GM18507 (cell line): ENCODE measurements around the gene OTUB2.

ENCODE experiments used
- DNase-seq: peaks from one replicate; pipeline ENCODE4 v3.0.0; 2011; ENCODE audit warnings: low read depth; ENCODE audit not compliant: insufficient read length; ENCODE audit errors: extremely low spot score
- FAIRE-seq: peaks from 2 replicates; lab custom pipeline; 2011; peaks lifted over from hg19 to GRCh38; lab: Jason Lieb, UNC

Gene OTUB2

DNA sequence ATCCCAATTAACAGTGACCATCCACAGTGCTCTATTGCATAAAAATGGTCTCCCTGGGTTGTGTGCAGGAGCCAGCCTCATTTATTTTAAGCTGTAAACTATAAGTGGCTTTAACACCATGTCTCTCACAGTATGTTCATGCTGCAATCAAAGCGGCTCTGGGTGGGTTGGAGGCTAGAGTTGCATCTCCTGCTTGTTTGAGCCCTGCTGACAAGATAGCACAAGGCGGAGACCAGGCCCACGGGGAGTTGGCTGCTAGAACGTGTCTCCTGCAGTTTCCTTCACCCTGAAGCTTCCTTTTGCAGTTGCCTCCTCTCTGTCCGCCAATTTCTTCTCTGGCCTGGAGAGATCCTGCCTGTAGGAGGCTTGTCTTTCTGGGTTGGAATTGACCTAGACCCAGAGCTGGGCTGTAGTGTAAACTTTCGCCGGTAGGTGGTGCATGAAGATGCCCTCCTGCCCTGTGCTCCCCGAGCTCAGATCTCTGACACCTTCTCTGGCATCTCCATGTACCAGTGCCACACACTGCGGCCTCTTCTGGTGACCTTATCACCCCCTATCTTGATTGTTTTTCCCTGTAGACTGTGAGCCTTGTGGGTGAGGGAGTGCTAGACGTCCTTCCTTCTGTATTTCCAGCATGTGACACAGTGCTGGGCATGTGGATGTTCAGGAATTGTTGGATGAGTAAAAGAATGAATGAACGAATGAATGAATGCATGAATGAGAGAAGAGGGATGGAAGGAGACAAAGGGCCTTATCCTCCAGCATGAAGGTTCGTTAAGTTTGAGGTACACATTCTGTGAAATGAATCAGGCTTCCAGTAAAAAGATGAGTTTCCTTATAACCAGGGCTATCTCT lies 10.4 kb downstream of the OTUB2 start:
- DNase-seq: peak; percentile 63
- FAIRE-seq: peak; percentile 91

DNA sequence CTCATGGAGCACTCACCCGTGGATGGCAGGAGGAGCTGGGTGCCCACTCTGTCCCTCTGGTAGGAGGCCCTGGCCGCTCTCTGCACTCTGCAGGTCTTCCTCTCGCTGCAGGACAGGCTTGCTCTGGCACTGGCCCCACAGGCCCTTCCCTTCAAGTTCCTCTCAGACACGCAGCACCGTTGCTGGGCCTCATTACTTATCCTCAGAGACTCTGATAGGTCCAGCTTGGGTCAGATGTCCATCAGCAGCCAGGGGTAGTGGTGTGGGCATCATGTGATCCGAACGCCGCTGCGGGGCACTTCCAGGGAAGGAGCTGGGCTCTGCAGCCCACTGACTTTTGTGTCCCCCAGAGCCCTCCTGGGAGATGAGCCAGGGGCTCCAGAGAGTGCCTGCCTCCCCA lies 11.8 kb downstream of the OTUB2 start:
- FAIRE-seq (no peak), DNase-seq (no peak)

DNA sequence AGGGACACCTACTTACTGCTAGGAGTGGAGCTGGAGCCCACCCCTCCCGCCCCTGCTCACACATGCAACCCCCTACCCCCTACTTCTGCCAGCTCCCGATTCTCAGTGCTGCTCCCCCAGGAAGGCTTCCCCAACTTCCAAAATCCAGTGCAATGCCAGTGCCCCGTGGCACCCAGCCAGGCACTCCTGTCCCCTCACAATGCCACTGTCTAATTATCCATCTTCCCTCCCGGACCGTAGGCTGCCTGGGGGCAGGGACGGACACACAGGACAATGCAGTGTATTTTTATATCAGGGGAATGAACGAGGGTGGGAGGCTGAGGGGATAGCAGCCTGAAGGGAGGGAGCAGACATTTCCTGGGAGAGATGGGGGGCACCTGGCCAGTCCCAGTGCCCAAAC lies 12.4 kb downstream of the OTUB2 start:
- DNase-seq (no peak), FAIRE-seq (no peak)

DNA sequence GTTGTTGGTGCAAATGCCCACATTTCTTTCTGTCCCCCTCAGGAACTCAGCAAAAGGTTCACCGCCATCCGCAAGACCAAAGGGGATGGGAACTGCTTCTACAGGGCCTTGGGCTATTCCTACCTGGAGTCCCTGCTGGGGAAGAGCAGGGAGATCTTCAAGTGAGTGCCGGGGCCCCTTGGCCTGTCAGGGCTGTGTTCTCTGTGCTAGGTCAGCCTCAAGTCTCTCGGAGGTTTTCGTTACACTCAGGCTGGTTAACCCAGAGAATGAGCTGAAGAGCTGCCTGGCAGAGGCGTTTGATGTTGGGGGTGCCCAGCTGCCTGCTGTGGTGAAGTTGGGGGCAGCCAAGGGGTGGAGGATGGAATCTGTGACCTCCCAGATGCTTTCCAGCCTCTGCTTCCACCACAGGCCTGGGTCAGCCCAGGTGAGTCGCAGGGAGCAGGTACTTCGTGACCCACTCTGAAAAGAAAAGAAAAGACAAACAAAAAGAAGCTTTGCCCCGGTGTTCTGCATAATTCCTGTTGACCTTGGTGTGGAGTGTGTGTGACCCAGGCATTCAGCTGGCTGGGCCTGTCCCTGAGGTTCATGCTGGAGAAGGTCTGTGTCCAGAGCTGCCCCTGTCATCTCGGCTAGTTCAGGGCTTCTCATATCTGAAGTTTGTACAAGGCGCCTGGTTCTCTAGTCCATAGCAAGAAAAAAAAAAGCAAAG lies 12.9 kb downstream of the OTUB2 start:
- DNase-seq (no peak), FAIRE-seq (no peak)

DNA sequence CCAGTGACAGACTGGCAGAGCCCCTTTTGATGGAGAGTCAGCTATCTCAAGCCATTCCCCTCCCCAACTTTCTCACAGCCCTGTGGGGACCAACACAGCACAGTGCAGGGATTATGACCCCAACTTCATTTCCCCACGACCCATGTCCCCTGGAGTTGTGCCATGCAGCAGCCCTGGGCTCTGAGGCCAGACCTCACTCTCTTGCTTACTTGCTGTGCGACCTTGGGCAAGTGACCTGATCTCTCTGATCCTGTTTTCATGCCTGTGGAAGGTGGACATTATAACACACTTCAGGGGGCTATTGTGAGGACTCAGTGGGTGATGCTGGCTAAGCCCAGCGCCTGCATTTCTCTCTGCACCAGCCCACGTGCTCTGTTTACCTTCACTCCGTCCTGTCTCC lies 14.1 kb downstream of the OTUB2 start:
- FAIRE-seq (no peak), DNase-seq (no peak)

DNA sequence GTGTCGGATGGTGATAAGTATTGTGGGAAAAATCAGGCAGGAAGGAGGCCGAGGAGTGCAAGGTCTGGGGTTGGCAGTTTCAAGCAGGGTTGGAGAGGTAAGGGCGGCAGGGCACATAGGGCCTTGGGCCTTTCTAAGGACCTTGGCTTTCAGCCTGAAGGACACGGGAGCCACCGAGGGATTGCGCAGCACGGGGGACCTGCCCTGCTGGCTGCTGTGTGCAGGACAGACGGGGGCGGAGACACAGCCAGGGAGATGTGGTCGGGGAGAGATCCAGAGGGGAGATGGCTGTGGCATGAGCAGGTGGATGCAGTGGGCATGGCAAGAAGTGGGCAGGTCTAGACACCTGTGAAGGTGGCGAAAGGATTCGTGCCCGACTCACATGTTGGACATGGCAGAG lies 14.7 kb downstream of the OTUB2 start:
- no peak for DNase-seq
- no peak for FAIRE-seq

DNA sequence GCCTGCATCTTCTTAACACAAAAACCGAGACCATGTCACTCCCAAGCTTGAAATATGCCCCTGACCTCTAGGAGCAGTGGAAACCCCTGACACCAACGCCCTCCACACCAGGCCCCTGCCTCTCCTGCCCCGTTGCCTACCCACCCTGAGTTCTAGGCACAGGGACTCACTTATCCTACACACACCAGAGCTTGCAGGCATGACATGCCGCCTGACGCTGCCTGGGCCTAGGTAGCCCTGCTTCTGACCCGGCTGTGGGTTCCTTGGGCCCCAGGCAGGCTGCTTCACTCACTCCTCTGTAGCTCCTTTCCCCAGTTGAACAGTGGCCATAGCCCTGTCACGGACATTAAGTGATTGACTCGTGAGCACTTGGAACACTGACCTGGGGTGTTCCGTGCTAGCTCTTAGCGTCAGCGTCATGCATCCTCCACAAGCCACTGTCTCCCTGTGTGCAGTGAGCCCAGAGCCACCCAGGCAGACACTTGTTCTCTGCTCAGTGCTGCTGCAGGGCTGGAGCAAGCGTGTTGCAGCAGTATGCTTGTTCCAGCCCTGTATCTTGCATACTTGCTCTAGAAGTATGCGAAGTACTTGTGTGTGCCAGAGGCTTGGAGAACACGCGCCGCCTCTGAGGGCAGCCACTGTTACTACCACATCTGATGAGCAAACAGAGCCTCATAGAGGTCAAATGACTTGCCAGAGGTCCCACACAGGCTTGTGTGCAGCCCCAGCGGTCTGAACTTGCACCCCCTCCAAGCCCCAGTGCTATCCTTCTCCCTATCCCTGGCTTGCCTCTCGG lies 15.6 kb downstream of the OTUB2 start:
- FAIRE-seq: no peak
- no peak for DNase-seq

DNA sequence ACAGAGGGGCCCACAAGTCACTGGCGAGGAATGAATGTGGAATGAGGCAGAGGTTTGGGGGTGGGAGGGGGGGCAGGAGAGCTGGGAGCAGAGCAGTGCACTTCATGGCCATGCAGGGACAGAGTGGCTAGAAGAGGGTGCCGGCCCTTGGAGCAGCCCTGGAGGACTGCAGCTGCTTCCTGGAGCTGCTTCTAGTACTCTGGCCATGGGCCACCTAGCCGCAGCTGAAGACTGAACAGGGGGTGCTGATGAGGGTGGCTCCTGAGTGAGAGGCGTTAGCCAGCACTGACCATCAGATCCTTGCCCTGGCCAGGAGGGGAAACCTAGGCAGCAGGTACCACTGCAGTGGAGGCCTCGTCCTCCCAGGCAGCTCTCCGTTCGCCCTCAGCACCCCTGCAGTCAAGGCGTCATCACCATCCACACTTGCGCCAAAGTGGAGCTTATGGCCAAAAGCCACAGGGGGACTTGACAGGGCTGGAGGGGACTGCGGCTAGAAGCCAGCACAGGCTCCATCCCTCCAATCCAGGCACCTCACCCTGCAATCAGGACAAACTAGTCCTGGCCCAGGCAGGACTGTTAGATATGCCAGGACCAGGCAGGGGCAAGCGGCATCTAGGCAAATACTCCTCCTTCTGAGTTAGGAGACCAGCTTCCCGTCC lies 16.4 kb downstream of the OTUB2 start:
- DNase-seq (no peak), FAIRE-seq (no peak)

DNA sequence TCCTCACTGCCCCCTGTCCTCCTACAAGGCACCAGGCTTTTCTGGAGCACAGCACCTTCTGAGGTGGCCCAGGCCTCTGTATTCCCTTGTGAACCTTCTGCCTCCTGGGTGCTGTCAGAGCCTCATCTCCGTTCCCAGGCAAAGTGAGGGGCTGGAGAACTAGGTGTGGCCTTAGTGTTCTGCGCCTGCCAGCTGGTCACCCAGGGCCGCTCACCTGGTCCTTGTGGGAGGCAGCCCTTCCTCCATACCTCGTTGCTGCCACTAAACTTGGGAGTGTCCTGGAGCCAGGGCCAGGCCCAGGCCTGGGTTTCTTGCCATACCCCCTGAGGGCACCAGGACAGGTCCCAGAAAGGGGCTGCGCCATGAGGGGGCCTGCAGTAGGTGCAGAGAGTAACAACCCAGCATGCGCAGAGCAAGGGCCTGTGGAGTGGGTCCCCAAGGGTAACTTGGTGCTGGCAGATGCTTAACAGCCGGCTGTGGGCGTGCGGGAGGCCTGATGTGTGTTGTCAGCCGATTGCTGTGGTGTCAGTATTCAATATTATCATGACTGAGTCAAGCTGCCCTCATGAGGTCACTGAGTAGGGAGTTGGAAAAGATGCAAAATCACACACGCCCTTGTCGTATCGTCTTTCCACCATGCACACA lies 17.1 kb downstream of the OTUB2 start:
- DNase-seq (no peak), FAIRE-seq (no peak)

DNA sequence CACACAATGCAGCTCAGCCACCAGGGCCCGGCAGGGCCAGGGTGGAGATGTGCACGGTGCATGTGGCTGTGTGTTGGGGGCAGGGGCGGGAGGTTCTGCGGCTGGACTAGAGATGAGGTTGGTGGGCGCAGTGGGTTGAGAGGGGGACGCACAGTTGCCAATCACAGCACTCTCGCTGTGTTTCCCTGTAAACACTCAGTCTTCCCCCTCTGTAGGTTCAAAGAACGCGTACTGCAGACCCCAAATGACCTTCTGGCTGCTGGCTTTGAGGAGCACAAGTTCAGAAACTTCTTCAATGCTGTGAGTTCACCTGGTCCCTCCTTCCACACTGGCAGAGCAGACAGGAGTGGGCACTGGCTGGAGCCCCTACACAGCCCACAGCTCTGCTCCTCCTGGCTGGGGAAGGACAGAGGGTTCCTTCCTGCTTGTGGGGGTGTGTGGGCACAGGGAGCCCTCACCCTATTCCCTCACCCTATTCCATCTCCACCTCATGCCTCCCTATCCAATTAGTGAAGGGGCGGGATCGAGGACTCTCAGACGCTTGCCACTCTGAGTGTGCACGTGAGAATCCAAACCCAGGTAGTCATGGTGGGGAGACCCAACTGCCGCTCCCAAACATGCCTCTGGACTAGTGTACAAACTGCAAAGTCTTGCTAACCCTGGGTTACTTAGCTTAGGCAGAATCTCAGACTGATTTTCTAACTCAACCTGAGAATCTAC lies 17.8 kb downstream of the OTUB2 start:
- FAIRE-seq (no peak), DNase-seq (no peak)

DNA sequence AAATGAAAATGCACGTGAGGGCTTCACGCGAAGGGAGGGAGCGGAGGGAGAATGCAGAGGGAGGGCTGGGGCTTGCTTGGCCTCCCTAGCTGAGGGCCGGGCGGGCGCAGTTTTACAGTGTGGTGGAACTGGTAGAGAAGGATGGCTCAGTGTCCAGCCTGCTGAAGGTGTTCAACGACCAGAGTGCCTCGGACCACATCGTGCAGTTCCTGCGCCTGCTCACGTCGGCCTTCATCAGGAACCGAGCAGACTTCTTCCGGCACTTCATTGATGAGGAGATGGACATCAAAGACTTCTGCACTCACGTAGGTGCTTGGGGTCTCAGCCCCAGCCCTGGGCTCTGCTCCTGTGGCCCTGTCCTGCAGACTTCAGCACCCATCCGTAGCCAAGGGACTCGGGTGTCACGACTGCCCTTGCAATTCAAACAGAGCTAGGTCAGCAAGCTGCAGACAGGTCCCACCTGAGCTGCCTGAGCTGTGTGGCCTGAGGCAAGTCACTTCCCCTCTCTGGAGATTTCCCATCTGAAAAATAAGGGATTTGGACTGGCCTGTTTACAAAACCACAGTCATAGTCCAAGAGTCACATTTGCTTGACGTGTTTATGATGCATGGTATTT lies 18.4 kb downstream of the OTUB2 start:
- FAIRE-seq (no peak), DNase-seq (no peak)

DNA sequence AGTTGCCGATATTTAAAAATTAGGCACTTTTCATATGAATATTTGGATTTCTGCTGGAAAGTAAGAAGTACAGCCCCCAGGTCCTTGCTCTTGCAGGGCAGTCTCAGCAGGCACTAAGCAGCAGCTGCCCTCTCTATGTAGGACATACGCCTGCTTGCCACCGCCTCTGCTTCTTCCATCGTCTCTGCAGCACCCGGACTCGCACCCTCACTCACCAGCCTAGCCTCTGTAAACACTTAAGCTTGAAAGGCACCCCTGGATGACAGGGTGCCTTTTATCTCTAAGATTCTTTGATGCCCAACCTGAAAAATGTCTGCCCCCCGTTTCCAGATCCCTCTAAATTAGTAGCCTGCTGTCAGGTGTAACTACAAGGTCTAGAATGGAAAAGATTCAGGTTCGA lies 19.0 kb downstream of the OTUB2 start:
- FAIRE-seq: no peak
- DNase-seq: no peak

DNA sequence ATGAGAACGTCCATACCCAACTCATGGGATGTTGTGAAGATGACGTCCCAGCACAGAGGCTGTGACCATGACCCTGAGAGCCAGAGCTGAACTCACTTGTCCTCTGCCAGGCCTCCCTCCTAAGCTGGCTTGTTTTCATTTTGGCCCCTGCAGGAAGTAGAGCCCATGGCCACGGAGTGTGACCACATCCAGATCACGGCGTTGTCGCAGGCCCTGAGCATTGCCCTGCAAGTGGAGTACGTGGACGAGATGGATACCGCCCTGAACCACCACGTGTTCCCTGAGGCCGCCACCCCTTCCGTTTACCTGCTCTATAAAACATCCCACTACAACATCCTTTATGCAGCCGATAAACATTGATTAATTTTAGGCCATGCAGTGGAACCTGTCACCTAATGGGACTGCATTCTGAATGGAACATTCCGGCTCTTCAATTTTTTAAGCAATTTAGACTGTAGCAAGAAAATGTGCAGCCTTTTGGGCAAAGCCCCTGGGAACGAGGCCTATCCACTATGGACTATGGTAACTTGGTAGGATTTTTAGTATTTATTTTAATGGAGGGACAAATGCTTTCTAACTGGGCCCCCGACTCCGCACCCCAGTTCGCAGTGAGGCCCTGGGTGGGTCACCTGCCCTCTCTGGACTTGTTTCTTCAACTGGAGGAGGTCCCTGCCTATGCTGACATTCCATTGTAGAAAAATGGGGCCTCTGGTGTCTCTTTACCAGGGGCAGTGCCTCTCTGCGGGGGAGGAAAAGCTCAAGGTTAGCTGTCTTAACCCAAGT lies 19.6 kb downstream of the OTUB2 start:
- no peak for FAIRE-seq
- DNase-seq: no peak

DNA sequence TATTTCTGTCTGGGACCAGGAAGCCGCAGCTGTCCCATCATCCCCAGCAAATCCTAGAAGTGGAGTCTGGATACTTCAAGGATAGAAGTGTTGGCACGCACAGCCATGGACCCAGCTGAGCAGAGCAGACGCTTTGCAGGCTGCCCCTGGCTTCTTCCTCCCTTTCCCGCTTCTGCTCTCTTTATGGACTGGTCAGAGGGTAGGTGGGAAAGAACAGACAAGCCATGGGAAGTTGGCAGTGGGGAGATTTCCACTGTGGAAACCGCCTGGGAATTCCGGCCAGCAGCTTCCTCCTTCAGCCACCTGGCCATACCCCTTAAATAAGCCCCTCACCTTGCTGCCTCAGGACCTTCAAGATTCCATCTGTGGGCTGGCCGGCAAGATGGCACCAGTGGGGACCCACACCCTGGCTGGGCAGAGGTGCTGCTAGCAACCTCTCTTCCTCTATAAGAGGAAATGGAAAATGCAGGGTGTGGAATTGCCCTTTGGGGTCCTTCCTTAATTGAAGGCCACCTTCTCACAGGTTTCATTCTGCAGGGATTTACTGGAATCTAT lies 20.6 kb downstream of the OTUB2 start:
- DNase-seq (no peak), FAIRE-seq (no peak)

DNA sequence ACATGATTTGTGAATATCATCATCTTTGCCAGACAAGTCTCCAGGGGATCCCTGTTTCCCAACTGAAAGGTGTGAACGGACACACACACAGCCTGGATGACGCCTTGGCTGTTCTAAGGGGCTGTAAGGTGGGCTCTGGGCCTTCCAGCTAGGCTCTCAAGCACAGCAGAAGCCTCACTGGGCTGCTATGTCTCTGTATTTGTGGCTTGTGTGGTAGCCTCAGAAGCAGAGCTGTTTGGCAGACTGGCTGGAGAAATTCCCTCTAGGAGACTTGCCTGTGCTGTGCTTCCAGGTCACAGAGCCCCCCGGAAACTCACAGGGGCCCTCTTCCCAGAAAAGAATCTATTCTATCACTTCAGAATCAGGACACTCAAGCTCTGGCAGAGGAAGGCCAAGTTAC lies 21.4 kb downstream of the OTUB2 start:
- DNase-seq (no peak), FAIRE-seq (no peak)

DNA sequence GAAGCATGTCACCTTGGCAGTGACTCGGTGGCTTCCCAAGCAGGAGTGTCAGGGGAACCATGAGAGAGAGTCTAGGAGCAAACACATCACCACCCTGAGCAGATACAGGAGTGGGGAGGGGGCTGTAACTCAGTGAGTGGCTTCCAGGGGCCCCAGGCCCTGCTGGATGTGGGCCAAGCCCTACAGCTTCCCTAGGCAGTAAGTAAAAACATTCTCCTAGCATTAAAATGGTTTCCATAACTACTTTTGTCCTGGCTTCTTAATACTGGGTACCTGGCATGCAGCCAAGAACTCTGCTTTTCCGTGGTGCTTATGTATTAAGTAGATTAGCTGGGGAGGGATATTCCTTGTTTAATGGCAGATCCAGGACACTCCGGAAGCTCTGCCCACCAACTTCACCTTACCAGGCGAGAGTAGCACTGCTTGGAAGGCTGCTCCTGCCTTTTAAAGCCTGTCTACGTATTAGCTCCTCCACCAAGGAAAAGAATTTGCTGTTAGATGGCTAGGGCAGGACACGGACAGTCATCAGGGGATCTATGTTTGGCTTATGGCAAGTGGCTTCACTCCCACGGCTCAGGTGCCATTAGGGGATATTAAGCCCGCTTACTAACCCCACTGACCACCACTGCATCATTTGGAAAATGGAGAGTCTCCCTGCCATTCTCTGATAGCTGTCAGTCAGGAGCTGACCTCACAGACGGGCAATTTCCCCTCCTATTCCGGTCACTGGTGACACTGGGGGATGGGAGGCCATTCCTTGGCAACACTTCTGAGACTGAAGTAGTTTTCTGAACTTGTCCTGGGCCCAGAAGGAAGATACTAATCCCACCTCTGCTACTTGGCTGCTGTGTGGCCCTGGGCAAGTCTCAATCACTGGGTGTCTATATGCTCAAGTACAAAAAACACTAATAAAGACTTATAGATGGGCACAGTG lies 22.8 kb downstream of the OTUB2 start:
- DNase-seq: no peak
- FAIRE-seq: no peak
